Nephron (organoid): ENCODE results near the gene ISX.

Experiments used
- H3K27ac Mint-ChIP-seq, 3 experiments: 2 replicates each; pipeline ENCODE4 v1.8.0; 2020; ENCODE audit warnings: mixed read lengths in 3 of 3, mild to moderate bottlenecking in 2 of 3, moderate library complexity in 1 of 3
- H3K27me3 Mint-ChIP-seq: 2 replicates; pipeline ENCODE4 v1.8.0; 2021; ENCODE audit warnings: low read depth, mild to moderate bottlenecking, moderate library complexity, mixed read lengths
- H3K36me3 Mint-ChIP-seq: 2 replicates; pipeline ENCODE4 v1.8.0; 2020; ENCODE audit warnings: low read depth, mixed read lengths
- H3K4me1 Mint-ChIP-seq: 2 replicates; pipeline ENCODE4 v1.8.0; 2020; ENCODE audit warnings: mixed read lengths
- H3K4me3 Mint-ChIP-seq, 3 experiments: 2 replicates each; pipeline ENCODE4 v1.8.0; 2020; ENCODE audit warnings: mild to moderate bottlenecking in 3 of 3, mixed read lengths in 3 of 3, moderate library complexity in 2 of 3
- H3K9me3 Mint-ChIP-seq: 2 replicates; pipeline ENCODE4 v1.8.0; 2020; ENCODE audit warnings: mixed read lengths
- CTCF ChIP-seq, 3 experiments: fragments of 200-600 bp; sonication (generic); IDR thresholded peaks; one replicate each; pipeline ENCODE4 v1.5.0; 2021; ENCODE audit warnings: antibody characterized with exemption in 3 of 3; ENCODE audit not compliant: unreplicated experiment in 3 of 3

The ISX gene

DNA sequence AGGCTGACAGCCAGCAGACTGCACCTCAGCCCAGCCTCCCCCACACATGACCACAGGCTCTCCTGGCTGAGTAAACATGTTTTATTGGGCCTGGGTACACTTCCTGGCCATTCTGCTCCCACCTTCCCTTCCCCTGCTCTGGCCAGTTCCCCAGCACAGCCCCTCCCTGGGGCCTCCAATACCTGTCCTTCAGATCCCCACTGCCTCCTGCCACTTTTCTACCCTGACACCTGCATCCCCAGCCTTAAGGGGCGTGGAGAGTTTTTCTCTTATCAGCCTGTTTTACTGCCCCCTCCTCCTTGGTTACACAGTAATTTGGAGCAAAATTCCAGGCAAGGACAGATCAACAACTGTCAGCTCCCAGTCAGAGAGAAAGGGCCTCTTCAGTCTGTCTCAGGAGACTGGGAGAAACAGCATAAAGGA is at the start of gene ISX:
Gene ISX (plus strand): TSS at position 363 of the 423 bp plus-strand sequence. CDS start 930 bp downstream, outside the sequence.
- Mint-ChIP-seq H3K27ac (peak within 1 kb of the TSS in 2 of 3 experiments; percentile 2 to 12), H3K4me1 (peaks cover 7% of the 10 kb centered on the region), H3K9me3 (peaks cover under 1% of the 10 kb centered on the region), H3K36me3 (no peaks in the 10 kb centered on the region), H3K27me3 (peaks cover 20% of the 10 kb centered on the region), H3K4me3 (no peak within 1 kb of the TSS)
- no peak for TF ChIP-seq CTCF (IDR thresholded peaks at IDR 0.05; ENCODE audit: unreplicated experiment in 3 of 3)

DNA sequence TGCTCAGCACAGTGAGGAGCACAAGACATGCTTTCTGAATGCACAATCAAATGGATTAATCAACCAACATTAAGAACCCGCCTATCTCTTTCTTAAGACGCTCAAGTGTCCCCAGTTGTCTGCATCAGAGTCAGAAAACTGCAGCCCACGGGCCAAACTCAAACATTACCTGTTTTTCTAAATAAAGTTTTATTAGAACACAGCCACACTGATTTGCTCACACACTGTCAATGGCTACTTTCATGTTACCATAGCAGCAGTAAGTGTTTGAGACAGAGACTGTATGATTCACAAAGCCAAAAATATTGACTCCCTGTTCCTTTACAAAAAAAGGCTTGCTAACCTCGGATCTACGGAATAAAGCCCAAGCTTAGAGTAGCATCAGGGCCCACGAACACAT is 49.0 kb upstream of the ISX start:
- Mint-ChIP-seq H3K4me1 (peaks cover 12% of the 10 kb centered on the region), H3K27ac (no peak overlapping the region), H3K9me3 (no peaks in the 10 kb centered on the region), H3K36me3 (no peaks in the 10 kb centered on the region), H3K27me3 (peaks cover 33% of the 10 kb centered on the region), H3K4me3 (no peak overlapping the region)
- TF ChIP-seq CTCF (IDR thresholded peaks at IDR 0.05; ENCODE audit: unreplicated experiment in 3 of 3): no peak

GRCh38 chr22:35018995-35019394 is 47.0 kb upstream of the ISX start:
- H3K27ac Mint-ChIP-seq: no peak overlapping the region
- TF ChIP-seq CTCF (IDR thresholded peaks at IDR 0.05; ENCODE audit: unreplicated experiment in 3 of 3): no peak
- no peak overlapping the region for H3K4me3 Mint-ChIP-seq
- peaks cover 12% of the 10 kb centered on the region for H3K4me1 Mint-ChIP-seq
- H3K9me3 Mint-ChIP-seq: no peaks in the 10 kb centered on the region
- peaks cover 46% of the 10 kb centered on the region for H3K27me3 Mint-ChIP-seq
- H3K36me3 Mint-ChIP-seq: no peaks in the 10 kb centered on the region

DNA sequence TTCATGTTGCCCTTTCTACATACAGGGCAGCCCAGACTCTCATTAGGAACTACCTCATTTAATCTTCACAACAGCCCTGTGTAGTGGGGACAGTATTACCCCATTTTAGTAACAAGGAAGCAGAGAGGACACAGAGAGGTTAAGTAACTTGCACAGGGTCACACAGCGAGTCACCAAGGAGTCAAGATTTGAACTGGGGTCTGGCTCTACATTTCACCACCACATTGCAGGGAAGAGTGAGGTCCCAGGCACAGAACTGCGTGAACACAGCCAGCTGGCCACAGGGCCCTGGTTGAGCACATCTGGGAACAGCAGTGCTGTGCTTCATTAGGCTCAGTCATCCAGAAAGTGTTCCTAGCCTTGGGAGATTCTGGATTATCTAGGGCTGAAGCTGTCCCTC is 45.4 kb upstream of the ISX start:
- peaks cover 46% of the 10 kb centered on the region for H3K27me3 Mint-ChIP-seq
- H3K36me3 Mint-ChIP-seq: no peaks in the 10 kb centered on the region
- no peak for TF ChIP-seq CTCF (IDR thresholded peaks at IDR 0.05; ENCODE audit: unreplicated experiment in 3 of 3)
- H3K4me3 Mint-ChIP-seq: no peak overlapping the region
- peak overlapping the region in 1 of 3 experiments; percentile 83 for H3K27ac Mint-ChIP-seq
- H3K4me1 Mint-ChIP-seq: peaks cover 12% of the 10 kb centered on the region
- H3K9me3 Mint-ChIP-seq: peaks cover 2% of the 10 kb centered on the region

GRCh38 chr22:35021161-35021560 is 44.8 kb upstream of the ISX start:
- Mint-ChIP-seq H3K4me1 (peaks cover 12% of the 10 kb centered on the region), H3K36me3 (no peaks in the 10 kb centered on the region), H3K27ac (peak overlapping the region; percentile 68 to 83 (median 82)), H3K27me3 (peaks cover 46% of the 10 kb centered on the region), H3K4me3 (peak overlapping the region in 1 of 3 experiments; percentile 22), H3K9me3 (peaks cover 2% of the 10 kb centered on the region)
- no peak for TF ChIP-seq CTCF (IDR thresholded peaks at IDR 0.05; ENCODE audit: unreplicated experiment in 3 of 3)

GRCh38 chr22:35022291-35022690 is 43.7 kb upstream of the ISX start:
- Mint-ChIP-seq H3K27me3 (peaks cover 51% of the 10 kb centered on the region), H3K36me3 (no peaks in the 10 kb centered on the region), H3K4me3 (no peak overlapping the region), H3K4me1 (peaks cover 12% of the 10 kb centered on the region), H3K9me3 (peaks cover 5% of the 10 kb centered on the region), H3K27ac (no peak overlapping the region)
- TF ChIP-seq CTCF (IDR thresholded peaks at IDR 0.05; ENCODE audit: unreplicated experiment in 3 of 3): no peak
